ENCODE measurements around the gene GATC.

DNA sequence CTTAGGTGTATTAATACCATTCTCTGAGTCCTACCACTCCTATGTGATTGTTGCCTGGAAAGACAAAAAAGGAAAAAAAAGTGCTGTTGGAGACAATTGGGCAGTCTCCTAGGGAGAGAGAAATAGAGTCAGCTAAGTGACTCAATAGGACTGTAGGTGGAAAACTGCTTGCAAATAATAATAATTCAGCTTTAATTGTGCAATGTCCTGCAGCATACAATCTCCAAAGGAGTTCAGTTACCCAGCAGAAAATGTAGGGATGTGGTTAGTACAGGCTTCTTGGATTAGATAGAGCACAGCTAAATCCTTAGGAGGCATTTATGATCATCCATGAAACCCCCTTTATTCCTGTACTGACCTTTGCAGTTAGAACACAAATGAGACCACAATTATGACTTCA, 26.3 kb downstream of the GATC start:
- TF ChIP-seq, protein P1, sequence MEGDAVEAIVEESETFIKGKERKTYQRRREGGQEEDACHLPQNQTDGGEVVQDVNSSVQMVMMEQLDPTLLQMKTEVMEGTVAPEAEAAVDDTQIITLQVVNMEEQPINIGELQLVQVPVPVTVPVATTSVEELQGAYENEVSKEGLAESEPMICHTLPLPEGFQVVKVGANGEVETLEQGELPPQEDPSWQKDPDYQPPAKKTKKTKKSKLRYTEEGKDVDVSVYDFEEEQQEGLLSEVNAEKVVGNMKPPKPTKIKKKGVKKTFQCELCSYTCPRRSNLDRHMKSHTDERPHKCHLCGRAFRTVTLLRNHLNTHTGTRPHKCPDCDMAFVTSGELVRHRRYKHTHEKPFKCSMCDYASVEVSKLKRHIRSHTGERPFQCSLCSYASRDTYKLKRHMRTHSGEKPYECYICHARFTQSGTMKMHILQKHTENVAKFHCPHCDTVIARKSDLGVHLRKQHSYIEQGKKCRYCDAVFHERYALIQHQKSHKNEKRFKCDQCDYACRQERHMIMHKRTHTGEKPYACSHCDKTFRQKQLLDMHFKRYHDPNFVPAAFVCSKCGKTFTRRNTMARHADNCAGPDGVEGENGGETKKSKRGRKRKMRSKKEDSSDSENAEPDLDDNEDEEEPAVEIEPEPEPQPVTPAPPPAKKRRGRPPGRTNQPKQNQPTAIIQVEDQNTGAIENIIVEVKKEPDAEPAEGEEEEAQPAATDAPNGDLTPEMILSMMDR (IDR thresholded peaks at IDR 0.05): no peak
- no peak for TF ChIP-seq EP300 (IDR thresholded peaks at IDR 0.05)
- TF ChIP-seq POLR2A (IDR thresholded peaks at IDR 0.05): no peak
